Caco-2 (cell line): Measurements from ENCODE around the gene IQGAP1. TPM values are rescaled to one million over a fixed set of nuclear protein-coding genes. Genes with fewer than 3 reads are reported as not detected.

Source experiments
- BruUV-seq: library from RNA; stranded (reverse); fragments of 400-500 nt; replicated peaks from 2 replicates; lab custom pipeline; 2021; lab: Mats Ljungman, UMichigan
- CTCF ChIA-PET: fragments of 300-600 bp; sonication (Branson Sonifier 250); formaldehyde crosslinking; loops from one replicate; lab custom pipeline; 2022; ENCODE audit warnings: antibody characterized with exemption; lab: Charles Lee
- POLR2A ChIA-PET: fragments of 300-600 bp; sonication (Branson Sonifier 250); formaldehyde crosslinking; loops from one replicate; lab custom pipeline; 2022; ENCODE audit warnings: antibody characterized with exemption; lab: Charles Lee
- DNase-seq, 2 experiments: peaks; one replicate each; pipeline versions ENCODE4 v3.0.0 to v3.0.0-alpha.2; 2020 to 2022
- H3K27me3 ChIP-seq: replicated peaks from 2 replicates; pipeline ENCODE4 v1.6.0; 2011; ENCODE audit warnings: low read length; ENCODE audit not compliant: control insufficient read depth, insufficient read depth
- H3K36me3 ChIP-seq: 2 replicates; pipeline ENCODE4 v1.5.1; 2011; ENCODE audit warnings: low read length; ENCODE audit not compliant: control insufficient read depth, insufficient read depth
- H3K4me1 ChIP-seq: fragments of 250-450 bp; sonication (Bioruptor Pico); 2 replicates; pipeline ENCODE4 v1.5.1; 2020; ENCODE audit warnings: mild to moderate bottlenecking
- H3K4me3 ChIP-seq: 2 replicates; pipeline ENCODE4 v1.5.1; 2011; ENCODE audit warnings: low read depth, mild to moderate bottlenecking, control low read depth, low read length
- H3K9me3 ChIP-seq: fragments of 250-450 bp; sonication (Bioruptor Pico); 2 replicates; pipeline ENCODE4 v1.5.1; 2020; ENCODE audit warnings: mild to moderate bottlenecking, moderate library complexity
- H3K27ac Mint-ChIP-seq: one replicate; pipeline ENCODE4 v1.8.0; 2022; ENCODE audit warnings: mixed read lengths; ENCODE audit not compliant: unreplicated experiment
- H3K27me3 Mint-ChIP-seq: one replicate; pipeline ENCODE4 v1.8.0; 2022; ENCODE audit warnings: mixed read lengths; ENCODE audit not compliant: insufficient read depth, unreplicated experiment
- H3K36me3 Mint-ChIP-seq: one replicate; pipeline ENCODE4 v1.8.0; 2022; ENCODE audit warnings: mild to moderate bottlenecking, mixed read lengths; ENCODE audit not compliant: insufficient read depth, unreplicated experiment
- H3K4me1 Mint-ChIP-seq: one replicate; pipeline ENCODE4 v1.8.0; 2022; ENCODE audit warnings: low read depth, mixed read lengths; ENCODE audit not compliant: unreplicated experiment
- H3K4me3 Mint-ChIP-seq: one replicate; pipeline ENCODE4 v1.8.0; 2022; ENCODE audit warnings: mild to moderate bottlenecking, moderate library complexity, mixed read lengths; ENCODE audit not compliant: unreplicated experiment
- H3K9me3 Mint-ChIP-seq: one replicate; pipeline ENCODE4 v1.8.0; 2022; ENCODE audit warnings: mixed read lengths; ENCODE audit not compliant: unreplicated experiment
- intact Hi-C: fragments of 100-400 bp; cut with micrococcal nuclease; formaldehyde crosslinking; loops from one replicate; pipeline ENCODE4 v1.10.0; 2022; ENCODE audit not compliant: unreplicated experiment
- total RNA-seq: library from RNA; stranded (reverse); gene quantifications from 2 replicates; pipeline ENCODE4 v1.2.3, GENCODE V29; 2022
- TF ChIP-seq, protein P1 (sequence below), 2 experiments: fragments of 200-600 bp in 1 of 2; IDR thresholded peaks; 1 replicate in 1 of 2; 2 replicates in 1 of 2; pipeline versions ENCODE4 v1.5.1 to v1.8.0; 2011 to 2022; ENCODE audit warnings: antibody characterized with exemption in 1 of 2, control low read depth in 1 of 2, inconsistent platforms in 1 of 2, low read depth in 1 of 2, low read length in 1 of 2, mild to moderate bottlenecking in 1 of 2, moderate library complexity in 1 of 2; ENCODE audit not compliant: insufficient read depth in 1 of 2, severe bottlenecking in 1 of 2, unreplicated experiment in 1 of 2

Gene IQGAP1
- total RNA-seq, 1 experiment from 2014 or later = 142 TPM

DNA sequence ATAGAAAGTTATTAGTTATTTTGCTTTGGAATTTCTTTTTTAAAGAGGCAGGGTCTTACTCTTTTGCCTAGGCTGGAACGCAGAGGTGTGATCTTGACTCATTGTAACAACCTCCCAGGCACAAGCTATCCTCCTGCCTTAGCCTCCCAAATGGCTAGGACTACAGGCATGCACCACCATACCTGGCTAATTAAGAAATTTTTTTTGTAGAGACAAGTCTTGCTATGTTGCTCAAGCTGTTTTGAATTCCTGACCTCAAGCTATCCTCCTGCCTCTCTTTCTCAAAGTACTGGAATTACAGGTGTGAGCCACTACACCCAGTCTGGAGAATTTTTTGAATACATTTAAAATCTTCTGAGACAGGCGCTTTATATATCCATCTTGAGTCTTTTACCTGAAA lies 49.5 kb downstream of the IQGAP1 start:
- peaks cover 64% of the 10 kb centered on the region for H3K36me3 Mint-ChIP-seq
- ChIA-PET POLR2A (no interaction called here), CTCF (interaction anchor here (0.9 kb wide), 1 partner anchor 117 kb away, joined by 3 read pairs; no protein-coding TSS in a partner anchor)
- H3K27me3 Mint-ChIP-seq = no peaks in the 10 kb centered on the region
- H3K27me3 ChIP-seq = no peaks in the 10 kb centered on the region
- H3K9me3 Mint-ChIP-seq = no peaks in the 10 kb centered on the region
- intact Hi-C loops = no loop called here
- no peak overlapping the region for H3K4me3 ChIP-seq
- H3K4me1 ChIP-seq = no peaks in the 10 kb centered on the region
- no peaks in the 10 kb centered on the region for H3K9me3 ChIP-seq
- BruUV-seq = no TSS peak
- no peak for DNase-seq
- TF ChIP-seq, protein P1, sequence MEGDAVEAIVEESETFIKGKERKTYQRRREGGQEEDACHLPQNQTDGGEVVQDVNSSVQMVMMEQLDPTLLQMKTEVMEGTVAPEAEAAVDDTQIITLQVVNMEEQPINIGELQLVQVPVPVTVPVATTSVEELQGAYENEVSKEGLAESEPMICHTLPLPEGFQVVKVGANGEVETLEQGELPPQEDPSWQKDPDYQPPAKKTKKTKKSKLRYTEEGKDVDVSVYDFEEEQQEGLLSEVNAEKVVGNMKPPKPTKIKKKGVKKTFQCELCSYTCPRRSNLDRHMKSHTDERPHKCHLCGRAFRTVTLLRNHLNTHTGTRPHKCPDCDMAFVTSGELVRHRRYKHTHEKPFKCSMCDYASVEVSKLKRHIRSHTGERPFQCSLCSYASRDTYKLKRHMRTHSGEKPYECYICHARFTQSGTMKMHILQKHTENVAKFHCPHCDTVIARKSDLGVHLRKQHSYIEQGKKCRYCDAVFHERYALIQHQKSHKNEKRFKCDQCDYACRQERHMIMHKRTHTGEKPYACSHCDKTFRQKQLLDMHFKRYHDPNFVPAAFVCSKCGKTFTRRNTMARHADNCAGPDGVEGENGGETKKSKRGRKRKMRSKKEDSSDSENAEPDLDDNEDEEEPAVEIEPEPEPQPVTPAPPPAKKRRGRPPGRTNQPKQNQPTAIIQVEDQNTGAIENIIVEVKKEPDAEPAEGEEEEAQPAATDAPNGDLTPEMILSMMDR (IDR thresholded peaks at IDR 0.05; ENCODE audit: insufficient read depth in 1 of 2, low read depth in 1 of 2, low read length in 1 of 2, severe bottlenecking in 1 of 2, unreplicated experiment in 1 of 2) = no peak
- no peaks in the 10 kb centered on the region for H3K36me3 ChIP-seq
- no peak overlapping the region for H3K27ac Mint-ChIP-seq
- no peak overlapping the region for H3K4me3 Mint-ChIP-seq
- peaks cover 7% of the 10 kb centered on the region for H3K4me1 Mint-ChIP-seq

DNA sequence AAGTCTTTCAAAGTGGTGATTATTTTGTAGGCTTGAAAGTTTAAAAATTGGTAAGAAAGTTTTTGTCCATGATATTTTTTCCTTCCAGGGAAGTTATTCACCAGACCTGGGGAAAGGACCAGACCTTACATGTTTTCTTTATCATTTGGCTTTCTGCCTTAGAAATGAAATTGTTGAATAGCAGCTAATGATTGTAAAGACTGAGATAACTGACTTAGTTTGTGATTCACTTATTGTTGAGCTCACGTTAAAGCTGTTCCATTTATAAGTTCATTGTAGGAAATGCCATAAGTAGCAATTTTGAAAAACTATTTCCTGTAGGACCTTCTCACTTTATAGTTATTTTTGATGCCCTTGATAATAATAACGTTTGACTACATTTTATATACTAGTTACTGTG lies 51.9 kb downstream of the IQGAP1 start:
- peaks cover 7% of the 10 kb centered on the region for H3K4me1 Mint-ChIP-seq
- DNase-seq = no peak
- Histone ChIP-seq H3K4me3 (no peak overlapping the region), H3K36me3 (no peaks in the 10 kb centered on the region), H3K9me3 (no peaks in the 10 kb centered on the region), H3K27me3 (no peaks in the 10 kb centered on the region), H3K4me1 (no peaks in the 10 kb centered on the region)
- H3K9me3 Mint-ChIP-seq = no peaks in the 10 kb centered on the region
- BruUV-seq = no TSS peak
- intact Hi-C loops = no loop called here
- no peak overlapping the region for H3K27ac Mint-ChIP-seq
- POLR2A ChIA-PET = no interaction called here
- H3K36me3 Mint-ChIP-seq = peaks cover 68% of the 10 kb centered on the region
- TF ChIP-seq, protein P1 (IDR thresholded peaks at IDR 0.05; ENCODE audit: insufficient read depth in 1 of 2, low read depth in 1 of 2, low read length in 1 of 2, severe bottlenecking in 1 of 2, unreplicated experiment in 1 of 2) = no peak
- H3K27me3 Mint-ChIP-seq = no peaks in the 10 kb centered on the region
- CTCF ChIA-PET = no interaction called here
- no peak overlapping the region for H3K4me3 Mint-ChIP-seq

DNA sequence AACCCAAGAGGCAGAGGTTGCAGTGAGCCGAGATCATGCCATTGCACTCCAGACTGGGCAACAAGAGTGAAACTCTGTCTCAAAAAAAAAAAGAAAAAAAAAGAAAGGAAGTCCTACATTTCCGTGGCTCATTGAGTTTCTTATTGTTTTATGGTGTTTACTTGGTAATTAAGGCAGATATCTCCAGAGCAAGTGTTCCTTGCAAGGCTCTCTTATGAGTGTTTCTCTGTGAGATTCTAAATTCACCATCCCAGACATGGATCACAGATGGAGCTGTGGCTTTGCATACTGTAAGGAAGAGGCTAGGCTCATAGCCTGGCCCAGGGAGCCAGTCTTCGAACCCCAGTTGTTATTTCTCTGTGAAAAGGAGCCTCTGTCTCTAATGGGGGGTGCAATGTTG lies 53.0 kb downstream of the IQGAP1 start:
- no peaks in the 10 kb centered on the region for H3K9me3 ChIP-seq
- no peaks in the 10 kb centered on the region for H3K27me3 Mint-ChIP-seq
- DNase-seq = no peak
- H3K4me1 ChIP-seq = no peaks in the 10 kb centered on the region
- no peak overlapping the region for H3K4me3 ChIP-seq
- TF ChIP-seq, protein P1 (IDR thresholded peaks at IDR 0.05; ENCODE audit: insufficient read depth in 1 of 2, low read depth in 1 of 2, low read length in 1 of 2, severe bottlenecking in 1 of 2, unreplicated experiment in 1 of 2) = no peak
- H3K9me3 Mint-ChIP-seq = no peaks in the 10 kb centered on the region
- H3K27ac Mint-ChIP-seq = no peak overlapping the region
- H3K4me1 Mint-ChIP-seq = peaks cover 2% of the 10 kb centered on the region
- no peak overlapping the region for H3K4me3 Mint-ChIP-seq
- H3K36me3 ChIP-seq = no peaks in the 10 kb centered on the region
- BruUV-seq = no TSS peak
- intact Hi-C loops = no loop called here
- ChIA-PET POLR2A (no interaction called here), CTCF (no interaction called here)
- no peaks in the 10 kb centered on the region for H3K27me3 ChIP-seq
- peaks cover 75% of the 10 kb centered on the region for H3K36me3 Mint-ChIP-seq
